ENCODE measurements around the gene CTDNEP1.

- TF ChIP-seq, protein P1, sequence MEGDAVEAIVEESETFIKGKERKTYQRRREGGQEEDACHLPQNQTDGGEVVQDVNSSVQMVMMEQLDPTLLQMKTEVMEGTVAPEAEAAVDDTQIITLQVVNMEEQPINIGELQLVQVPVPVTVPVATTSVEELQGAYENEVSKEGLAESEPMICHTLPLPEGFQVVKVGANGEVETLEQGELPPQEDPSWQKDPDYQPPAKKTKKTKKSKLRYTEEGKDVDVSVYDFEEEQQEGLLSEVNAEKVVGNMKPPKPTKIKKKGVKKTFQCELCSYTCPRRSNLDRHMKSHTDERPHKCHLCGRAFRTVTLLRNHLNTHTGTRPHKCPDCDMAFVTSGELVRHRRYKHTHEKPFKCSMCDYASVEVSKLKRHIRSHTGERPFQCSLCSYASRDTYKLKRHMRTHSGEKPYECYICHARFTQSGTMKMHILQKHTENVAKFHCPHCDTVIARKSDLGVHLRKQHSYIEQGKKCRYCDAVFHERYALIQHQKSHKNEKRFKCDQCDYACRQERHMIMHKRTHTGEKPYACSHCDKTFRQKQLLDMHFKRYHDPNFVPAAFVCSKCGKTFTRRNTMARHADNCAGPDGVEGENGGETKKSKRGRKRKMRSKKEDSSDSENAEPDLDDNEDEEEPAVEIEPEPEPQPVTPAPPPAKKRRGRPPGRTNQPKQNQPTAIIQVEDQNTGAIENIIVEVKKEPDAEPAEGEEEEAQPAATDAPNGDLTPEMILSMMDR (IDR thresholded peaks at IDR 0.05; ENCODE audit: low read depth, low read length, poor library complexity, severe bottlenecking) = no peak
- no peak for TF ChIP-seq EZH2phosphoT487 (IDR thresholded peaks at IDR 0.05; ENCODE audit: borderline replicate concordance, low read length)
Observed at GRCh38 chr17:7260151-7260550, 8.6 kb upstream of the CTDNEP1 start.
